GM18868 (cell line): ENCODE results near the gene RNF166.

Source experiments
- ATAC-seq: cut with Tn5 transposase; IDR thresholded peaks from one replicate; pipeline ENCODE4 v1.9.1; 2021; ENCODE audit warnings: mild to moderate bottlenecking, moderate library complexity; ENCODE audit not compliant: unreplicated experiment

RNF166 gene

GRCh38 chr16:88694221-88695087 lies 11.8 kb downstream of the RNF166 start:
- ATAC-seq = no peak

GRCh38 chr16:88693420-88694177 lies 12.6 kb downstream of the RNF166 start:
- ATAC-seq = no peak

DNA sequence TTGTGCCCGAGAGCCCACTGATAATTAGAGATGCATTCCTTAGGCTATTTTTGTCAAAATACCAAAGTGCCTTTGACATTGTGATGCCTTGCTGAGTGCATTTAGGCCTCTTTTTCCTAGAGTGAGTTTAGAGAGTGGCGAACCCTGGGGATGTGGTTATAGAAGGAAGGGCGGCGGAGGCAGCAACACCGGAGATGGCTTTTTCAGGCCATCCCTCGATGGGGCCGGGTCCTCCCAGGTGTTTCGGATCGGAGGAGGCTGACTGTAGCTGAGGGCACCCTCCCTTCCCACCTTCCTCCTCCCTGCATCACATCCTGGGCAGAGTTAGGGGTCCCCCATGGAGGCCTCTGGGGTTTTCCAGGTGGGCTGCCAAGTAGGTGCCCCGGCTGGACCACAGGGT lies 13.3 kb downstream of the RNF166 start:
- no peak for ATAC-seq

DNA sequence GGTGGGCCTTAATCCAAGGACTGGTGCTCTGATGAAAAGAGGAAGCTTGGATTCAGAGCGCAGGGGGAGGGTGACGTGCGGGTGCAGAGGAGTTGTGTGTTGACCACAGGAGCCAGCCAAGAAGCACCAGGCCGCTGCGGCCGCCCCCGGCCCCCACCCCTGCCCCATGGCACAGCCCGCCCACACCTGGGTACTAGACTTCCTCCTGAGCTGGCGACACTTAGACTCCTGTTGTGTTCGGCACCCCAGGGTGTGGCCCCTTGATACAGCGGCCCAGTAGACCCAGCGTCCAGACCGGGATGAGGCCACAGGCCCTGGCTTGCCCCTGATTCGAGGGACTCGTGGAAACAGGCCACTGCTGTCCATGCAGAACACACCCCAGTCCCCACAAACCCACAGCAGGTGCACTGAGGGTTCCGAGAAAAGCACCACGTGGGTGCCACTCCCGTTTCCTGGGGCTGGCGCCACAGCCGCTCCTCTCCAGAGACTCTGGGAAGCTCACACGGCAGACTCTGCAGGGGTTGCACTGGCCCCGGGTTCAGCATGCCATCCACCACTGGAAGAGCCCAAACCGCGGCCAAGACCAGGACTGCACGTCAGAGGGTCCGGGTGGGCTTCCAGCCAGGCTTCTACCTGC lies 14.2 kb downstream of the RNF166 start:
- ATAC-seq = no peak

GRCh38 chr16:88691129-88691813 lies 14.9 kb downstream of the RNF166 start:
- ATAC-seq = no peak

DNA sequence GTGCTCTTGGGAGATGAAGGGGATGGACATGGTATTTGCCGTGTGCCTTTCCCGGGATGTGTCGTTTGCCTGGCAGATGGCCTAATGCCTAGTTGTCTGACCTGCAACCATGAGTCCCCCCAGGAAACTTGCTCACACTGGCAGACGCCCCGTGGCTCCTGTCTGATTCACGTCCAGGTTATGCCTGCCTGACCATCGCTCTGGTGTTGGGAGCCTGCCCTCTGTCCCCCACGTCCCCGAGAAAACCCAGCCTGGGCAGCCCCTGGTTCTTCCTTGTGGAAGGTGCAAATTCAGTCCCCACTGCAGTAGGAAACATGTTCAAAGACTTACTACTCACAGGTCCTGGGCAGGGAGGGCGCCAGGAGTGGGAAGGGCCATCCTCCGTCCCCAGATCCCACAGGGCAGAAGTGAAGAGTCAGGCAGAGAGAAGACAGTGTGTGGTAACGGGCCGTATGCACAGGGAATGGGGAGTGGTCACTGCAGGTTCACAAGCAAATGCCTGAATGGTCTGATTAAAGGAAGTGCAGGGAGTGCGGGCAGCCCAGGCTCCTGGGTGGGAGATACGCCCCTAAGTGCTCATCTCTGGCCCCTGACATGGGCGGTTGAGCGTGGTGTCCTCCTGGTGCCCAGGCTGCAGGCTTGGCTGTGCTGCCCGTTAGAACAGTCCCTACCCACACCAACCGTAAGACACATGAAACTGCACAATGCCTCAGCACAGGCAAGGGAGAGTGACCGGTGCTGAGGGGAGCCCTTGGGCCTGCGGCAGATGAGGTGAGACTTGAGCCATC lies 15.7 kb downstream of the RNF166 start:
- ATAC-seq = no peak

GRCh38 chr16:88688013-88688778 lies 18.0 kb downstream of the RNF166 start:
- no peak for ATAC-seq

DNA sequence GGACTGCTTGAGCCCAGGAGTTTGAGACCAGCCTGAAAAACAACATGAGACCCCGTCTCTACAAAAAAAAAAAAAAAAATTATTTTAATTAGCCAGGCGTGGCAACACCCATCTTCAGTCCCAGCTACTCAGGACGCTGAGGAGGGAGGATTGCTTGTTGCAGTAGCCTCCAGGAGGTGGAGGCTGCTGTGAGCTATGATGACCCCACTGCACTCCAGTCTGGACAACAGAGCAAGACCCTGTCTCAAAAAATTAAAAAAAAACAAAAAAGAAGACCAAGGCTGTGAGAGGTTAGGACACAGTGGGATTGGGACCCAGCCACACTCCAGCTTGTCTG lies 18.6 kb downstream of the RNF166 start:
- no peak for ATAC-seq

- no peak for ATAC-seq
These were observed 19.0 kb downstream of the RNF166 start for GRCh38 chr16:88687254-88687576.

GRCh38 chr16:88686439-88687253 lies 19.6 kb downstream of the RNF166 start, which contains the start of gene SNAI3:
Gene SNAI3, minus strand, starts transcription at chr16:88686507. Its CDS starts 101 bp downstream, at chr16:88686406.
- ATAC-seq = peak; percentile 66

- ATAC-seq = peak; percentile 2
These were observed 20.2 kb downstream of the RNF166 start for GRCh38 chr16:88686062-88686438.

DNA sequence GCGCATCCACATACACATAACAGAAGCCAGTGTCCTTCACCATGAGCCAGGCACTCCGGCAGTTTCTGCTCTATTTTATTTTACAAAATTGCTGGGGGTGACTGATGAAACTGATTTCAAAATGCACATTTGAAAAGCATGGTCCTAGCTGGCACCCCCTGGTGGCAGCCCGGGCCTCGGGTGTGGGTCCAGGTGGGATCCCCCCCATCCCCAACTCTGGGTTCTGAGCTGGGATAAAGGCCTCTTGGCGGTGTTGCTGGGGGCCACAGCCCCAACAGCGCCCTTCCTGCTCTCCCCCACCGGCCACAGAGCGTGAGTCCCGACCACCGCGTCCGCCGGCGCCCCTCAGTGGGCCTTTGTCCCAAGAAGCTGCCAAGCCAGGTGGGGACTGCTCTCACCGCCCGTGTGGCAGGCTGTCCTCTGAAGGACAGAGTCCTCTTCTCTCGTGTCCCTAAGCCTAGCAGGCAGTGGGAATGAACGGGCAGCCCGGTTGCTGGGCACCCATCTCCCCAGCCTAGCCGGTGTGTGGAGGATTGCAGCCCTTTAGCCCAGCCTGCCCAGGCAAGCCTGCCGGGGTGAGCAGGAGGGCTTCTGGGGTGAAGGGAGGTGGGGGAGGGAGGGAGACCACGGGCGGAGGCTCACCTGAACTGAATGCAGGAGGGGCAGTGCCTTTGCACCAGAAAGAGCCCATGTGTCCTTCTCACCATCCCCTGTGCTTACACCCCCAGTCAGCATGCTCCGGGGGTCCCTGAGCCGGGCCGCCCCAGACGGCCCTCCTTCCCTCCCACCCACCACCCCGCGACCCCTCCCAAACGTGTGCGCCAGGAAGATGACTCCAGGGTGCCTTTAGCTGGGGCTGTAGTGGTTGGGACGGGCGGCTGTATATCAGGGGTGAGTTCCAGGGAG lies 20.8 kb downstream of the RNF166 start:
- no peak for ATAC-seq

GRCh38 chr16:88684569-88685155 lies 21.5 kb downstream of the RNF166 start:
- ATAC-seq = no peak

GRCh38 chr16:88681709-88682451 lies 24.3 kb downstream of the RNF166 start:
- peak; percentile 75 for ATAC-seq

- ATAC-seq = no peak
These were observed 25.0 kb downstream of the RNF166 start for GRCh38 chr16:88681084-88681680.

- ATAC-seq = no peak
These were observed 25.6 kb downstream of the RNF166 start for GRCh38 chr16:88680554-88681083.
